ENCODE data around the gene OTUD7B.

OTUD7B gene

GRCh38 chr1:149995927-149996326 is 14.6 kb downstream of the OTUD7B start:
- Histone ChIP-seq H3K9me3 (replicated peaks in 1 of 11) (no peaks in the 10 kb centered on the region; a peak in 1 of 22 replicates), H3K9ac (no peak overlapping the region), H3K4me1 (peaks cover 19 to 27% (median 22%) of the 10 kb centered on the region in 10 experiments), H3K4me2 (no peak overlapping the region), H3K27me3 (peaks cover 34 to 97% (median 62%) of the 10 kb centered on the region in 11 experiments), H3K27ac (no peak overlapping the region), H4K20me1 (peaks cover 0 to 40% (median 15%) of the 10 kb centered on the region in 11 experiments; a peak in 15 of 22 replicates), H3K4me3 (no peak overlapping the region), H3K36me3 (no peaks in the 10 kb centered on the region)
- TF ChIP-seq Cebpa-rat (IDR thresholded peaks at IDR 0.05): no peak

DNA sequence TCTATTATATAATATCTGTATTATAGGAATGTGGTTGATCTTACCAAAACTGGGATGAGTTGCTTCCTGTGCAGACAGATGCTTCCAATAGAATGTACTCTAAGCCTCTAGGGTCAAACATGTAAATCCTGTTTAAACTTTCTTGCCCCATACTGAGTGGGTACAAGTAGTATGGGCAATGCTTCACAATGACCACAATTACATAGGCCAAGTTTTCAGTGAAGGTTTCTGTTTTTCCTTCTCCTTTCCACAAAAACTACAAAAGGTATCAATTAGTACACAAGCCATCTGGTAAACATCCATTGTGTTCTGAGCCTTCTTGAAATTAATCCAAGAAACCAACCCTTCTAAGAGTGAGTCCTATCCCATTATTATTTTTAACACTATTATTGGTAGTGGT is 16.8 kb downstream of the OTUD7B start:
- Histone ChIP-seq H3K4me1 (peaks cover 19 to 27% (median 21%) of the 10 kb centered on the region in 10 experiments), H3K9me3 (replicated peaks in 1 of 11) (no peaks in the 10 kb centered on the region), H3K4me3 (no peak overlapping the region), H3K27ac (no peak overlapping the region), H3K36me3 (no peaks in the 10 kb centered on the region), H3K4me2 (no peak overlapping the region), H3K27me3 (peaks cover 24 to 97% (median 42%) of the 10 kb centered on the region in 11 experiments), H3K9ac (no peak overlapping the region), H4K20me1 (peaks cover 0 to 35% (median 15%) of the 10 kb centered on the region in 11 experiments; a peak in 15 of 22 replicates)
- no peak for TF ChIP-seq Cebpa-rat (IDR thresholded peaks at IDR 0.05)

DNA sequence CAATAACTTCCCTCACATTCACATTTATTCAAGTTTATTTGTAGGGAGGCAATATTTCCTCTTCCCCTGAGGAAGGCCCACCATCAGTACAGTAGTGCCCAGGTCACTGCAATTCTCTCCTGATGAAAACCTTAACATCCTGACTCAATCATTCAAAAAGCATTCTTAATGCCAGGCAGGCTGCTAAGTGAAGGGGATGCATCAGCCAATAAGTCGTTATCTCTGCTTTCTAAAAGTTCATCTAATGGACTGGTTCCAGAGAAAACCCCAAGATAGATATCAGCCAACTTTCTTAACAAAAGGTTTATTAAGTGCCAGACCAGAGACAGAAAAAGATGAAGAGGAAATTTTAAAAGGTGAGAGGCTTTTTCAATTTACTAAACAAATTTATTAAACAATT is 17.3 kb downstream of the OTUD7B start:
- Histone ChIP-seq H3K9me3 (replicated peaks in 1 of 11) (no peaks in the 10 kb centered on the region), H3K4me1 (peaks cover 15 to 21% (median 18%) of the 10 kb centered on the region in 10 experiments), H3K36me3 (no peaks in the 10 kb centered on the region), H3K9ac (no peak overlapping the region), H4K20me1 (peaks cover 0 to 33% (median 14%) of the 10 kb centered on the region in 11 experiments; a peak in 15 of 22 replicates), H3K4me2 (no peak overlapping the region), H3K4me3 (no peak overlapping the region), H3K27ac (no peak overlapping the region), H3K27me3 (peaks cover 23 to 97% (median 37%) of the 10 kb centered on the region in 11 experiments)
- TF ChIP-seq Cebpa-rat (IDR thresholded peaks at IDR 0.05): no peak

DNA sequence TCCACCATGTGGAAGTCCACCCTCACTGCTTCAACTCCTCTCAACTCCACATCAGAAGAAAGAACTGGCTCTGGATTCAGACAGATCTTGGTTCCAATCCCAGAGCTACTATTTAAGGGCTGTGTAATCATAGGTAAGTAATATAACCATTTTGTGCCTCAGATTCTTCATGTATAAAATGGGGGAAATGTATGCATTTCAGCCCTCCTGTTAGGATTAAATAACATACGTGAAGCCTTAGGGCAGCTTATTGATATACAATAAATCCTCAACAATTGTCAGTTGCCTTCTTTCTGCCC is 23.3 kb downstream of the OTUD7B start:
- Histone ChIP-seq H3K9ac (no peak overlapping the region), H3K4me2 (no peak overlapping the region)

DNA sequence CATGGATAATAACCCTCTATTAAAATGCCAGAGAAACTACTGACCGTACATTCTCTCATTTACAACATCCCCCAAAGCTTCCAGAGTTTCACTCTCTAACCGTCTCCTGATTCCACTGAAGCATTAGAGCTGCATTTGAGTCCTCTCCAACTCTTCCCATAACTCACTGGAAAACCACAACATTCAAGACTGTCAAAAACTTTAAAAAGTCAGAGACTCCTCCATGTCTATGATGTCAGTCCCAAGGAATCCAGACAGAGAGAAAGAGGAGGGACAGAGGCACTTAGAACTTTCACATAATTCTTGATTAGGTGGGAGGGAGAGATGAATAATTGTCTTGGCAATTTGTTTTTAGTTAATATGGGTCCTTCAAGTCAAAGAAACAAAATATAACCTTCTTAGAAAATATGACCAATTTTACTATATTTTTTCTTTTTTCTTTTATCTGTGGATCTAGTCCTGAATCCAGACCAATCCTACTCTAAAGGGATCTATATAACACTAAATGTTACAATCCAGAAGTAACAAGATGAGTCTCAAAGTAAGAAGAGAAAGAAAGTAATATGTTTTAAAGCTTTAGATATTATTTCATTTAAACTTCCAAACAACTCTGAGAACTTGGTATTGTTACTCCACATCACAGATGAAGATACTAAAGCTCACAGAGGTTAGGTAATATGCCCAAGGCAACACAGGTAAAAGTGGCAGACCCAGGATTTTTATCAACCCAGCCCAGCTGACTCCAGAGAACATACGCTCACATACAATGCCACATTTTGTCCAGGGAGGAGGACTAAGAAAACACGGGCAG is 23.8 kb downstream of the OTUD7B start:
- H3K9me3 ChIP-seq (replicated peaks in 1 of 11): no peaks in the 10 kb centered on the region
- TF ChIP-seq Cebpa-rat (IDR thresholded peaks at IDR 0.05): no peak
- no peak overlapping the region for H3K4me3 ChIP-seq
- no peak overlapping the region for H3K9ac ChIP-seq
- no peaks in the 10 kb centered on the region for H3K4me1 ChIP-seq
- peaks cover 0 to 99% (median 0%) of the 10 kb centered on the region in 11 experiments; a peak in 7 of 22 replicates for H3K27me3 ChIP-seq
- H3K4me2 ChIP-seq: no peak overlapping the region
- H3K36me3 ChIP-seq: no peaks in the 10 kb centered on the region
- no peak overlapping the region for H3K27ac ChIP-seq
- H4K20me1 ChIP-seq: 0 out of 22 replicates have a peak, but pooled peaks cover 0 to 4% (median 0%) of the 10 kb centered on the region in 11 experiments

More for the DNA sequence above, 23.3 kb downstream of the OTUD7B start:
- Histone ChIP-seq H3K9me3 (replicated peaks in 1 of 11) (no peaks in the 10 kb centered on the region), H3K36me3 (no peaks in the 10 kb centered on the region), H3K27me3 (peaks cover 0 to 100% (median 0%) of the 10 kb centered on the region in 11 experiments; a peak in 7 of 22 replicates), H4K20me1 (0 out of 22 replicates have a peak, but pooled peaks cover 0 to 4% (median 0%) of the 10 kb centered on the region in 11 experiments), H3K4me3 (no peak overlapping the region), H3K4me1 (no peaks in the 10 kb centered on the region), H3K27ac (no peak overlapping the region)
- no peak for TF ChIP-seq Cebpa-rat (IDR thresholded peaks at IDR 0.05)

DNA sequence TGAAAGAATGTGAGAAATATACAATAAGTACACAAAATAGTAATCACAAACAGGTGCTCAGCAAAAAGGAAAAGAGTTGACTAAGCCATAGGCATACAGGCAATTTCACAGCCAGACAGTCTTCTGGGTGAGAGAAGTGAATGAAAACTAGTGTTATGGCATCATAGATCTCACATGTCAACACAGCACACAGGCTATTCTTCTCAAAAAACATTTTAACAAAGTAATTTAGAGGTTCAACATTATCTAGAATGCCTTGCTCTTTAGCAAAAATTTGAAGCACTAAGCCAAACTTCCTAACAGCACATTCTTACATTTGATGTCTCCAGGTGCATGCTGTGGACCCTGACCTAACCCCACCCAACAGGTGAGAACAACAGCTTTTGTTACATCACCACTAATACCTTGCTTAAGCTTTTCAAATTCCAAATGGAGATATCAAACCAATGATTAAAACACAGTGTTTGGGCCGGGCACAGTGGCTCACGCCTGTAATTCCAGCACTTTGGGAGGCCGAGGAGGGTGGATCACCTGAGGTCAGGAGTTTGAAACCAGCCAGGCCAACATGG is 30.5 kb downstream of the OTUD7B start:
- peaks cover 0 to 4% (median 0%) of the 10 kb centered on the region in 10 experiments; a peak in 1 of 20 replicates for H3K4me1 ChIP-seq
- no peak overlapping the region for H3K9ac ChIP-seq
- no peak overlapping the region for H3K4me3 ChIP-seq
- H3K27ac ChIP-seq: no peak overlapping the region
- H3K4me2 ChIP-seq: no peak overlapping the region
- no peaks in the 10 kb centered on the region for H3K36me3 ChIP-seq
- H4K20me1 ChIP-seq: 0 out of 22 replicates have a peak, but pooled peaks cover 0 to 4% (median 0%) of the 10 kb centered on the region in 11 experiments
- H3K9me3 ChIP-seq (replicated peaks in 1 of 11): no peaks in the 10 kb centered on the region
- TF ChIP-seq Cebpa-rat (IDR thresholded peaks at IDR 0.05): no peak
- peaks cover 0 to 76% (median 0%) of the 10 kb centered on the region in 11 experiments; a peak in 5 of 22 replicates for H3K27me3 ChIP-seq

DNA sequence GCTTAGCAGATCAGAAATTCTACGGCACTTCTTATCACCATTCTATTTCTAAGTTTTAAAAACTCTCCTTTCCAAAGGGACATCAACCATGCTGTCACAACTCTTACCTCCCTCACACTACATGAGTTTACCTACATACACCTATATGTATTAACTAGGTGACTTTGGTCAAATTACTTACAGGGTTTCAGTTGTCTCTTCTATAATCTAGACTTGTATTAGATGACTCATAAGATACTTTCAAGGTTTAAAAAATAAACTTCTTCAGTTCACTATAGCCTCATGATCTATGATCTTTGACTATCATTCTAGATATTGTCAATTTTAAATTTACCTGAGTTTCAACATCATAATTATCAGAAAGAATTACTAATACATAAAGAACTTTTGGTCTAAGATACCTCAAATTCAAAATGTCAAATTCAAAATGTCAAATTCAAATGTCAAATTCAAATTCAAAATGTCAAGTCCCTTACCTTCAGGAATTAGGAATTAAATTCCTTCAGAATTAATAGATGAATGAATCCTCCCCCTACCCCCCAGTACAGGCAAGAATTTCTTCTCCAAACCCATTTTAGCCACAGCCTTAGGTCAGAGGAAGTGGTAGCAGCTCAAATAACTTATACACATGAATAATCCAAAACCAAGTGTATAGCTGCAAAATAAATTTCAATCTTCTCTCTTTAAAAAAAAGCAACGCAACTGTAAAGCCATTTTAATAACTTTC is 31.1 kb downstream of the OTUD7B start:
- Histone ChIP-seq H3K4me3 (no peak overlapping the region), H3K9ac (no peak overlapping the region), H3K4me2 (no peak overlapping the region), H3K27me3 (peaks cover 0 to 76% (median 0%) of the 10 kb centered on the region in 11 experiments; a peak in 5 of 22 replicates), H4K20me1 (0 out of 22 replicates have a peak, but pooled peaks cover 0 to 4% (median 0%) of the 10 kb centered on the region in 11 experiments), H3K9me3 (replicated peaks in 1 of 11) (no peaks in the 10 kb centered on the region), H3K4me1 (peaks cover 0 to 4% (median 0%) of the 10 kb centered on the region in 10 experiments; a peak in 1 of 20 replicates), H3K27ac (no peak overlapping the region), H3K36me3 (no peaks in the 10 kb centered on the region)
- TF ChIP-seq Cebpa-rat (IDR thresholded peaks at IDR 0.05): no peak

GRCh38 chr1:149978547-149979023 is 31.9 kb downstream of the OTUD7B start:
- no peak for TF ChIP-seq Cebpa-rat (IDR thresholded peaks at IDR 0.05)
- Histone ChIP-seq H3K9ac (no peak overlapping the region), H3K36me3 (no peaks in the 10 kb centered on the region), H3K9me3 (replicated peaks in 1 of 11) (no peaks in the 10 kb centered on the region), H3K4me2 (no peak overlapping the region), H3K4me3 (no peak overlapping the region), H3K27me3 (peaks cover 0 to 74% (median 0%) of the 10 kb centered on the region in 11 experiments; a peak in 5 of 22 replicates), H3K27ac (no peak overlapping the region), H3K4me1 (peaks cover 0 to 4% (median 0%) of the 10 kb centered on the region in 10 experiments; a peak in 1 of 20 replicates), H4K20me1 (no peaks in the 10 kb centered on the region)
